GM12891 (cell line): Measurements from ENCODE around the gene SPAG16.

ENCODE experiments used
- POLR2A ChIP-seq: IDR thresholded peaks from 2 replicates; pipeline ENCODE4 v1.6.1; 2011; ENCODE audit warnings: low read depth, low read length, control low read depth
- POLR2AphosphoS5 ChIP-seq: IDR thresholded peaks from 2 replicates; pipeline ENCODE4 v1.6.1; 2011; ENCODE audit warnings: low read depth, low read length, control low read depth
- POU2F2 ChIP-seq: IDR thresholded peaks from 2 replicates; pipeline ENCODE4 v1.6.1; 2011; ENCODE audit warnings: low read depth, mild to moderate bottlenecking, control low read depth, low read length, moderate library complexity
- SPI1 ChIP-seq: IDR thresholded peaks from 2 replicates; pipeline ENCODE4 v1.6.1; 2011; ENCODE audit warnings: low read depth, low read length, control low read depth
- TAF1 ChIP-seq: IDR thresholded peaks from 2 replicates; pipeline ENCODE4 v1.6.1; 2011; ENCODE audit warnings: low read depth, low read length, control low read depth

DNA sequence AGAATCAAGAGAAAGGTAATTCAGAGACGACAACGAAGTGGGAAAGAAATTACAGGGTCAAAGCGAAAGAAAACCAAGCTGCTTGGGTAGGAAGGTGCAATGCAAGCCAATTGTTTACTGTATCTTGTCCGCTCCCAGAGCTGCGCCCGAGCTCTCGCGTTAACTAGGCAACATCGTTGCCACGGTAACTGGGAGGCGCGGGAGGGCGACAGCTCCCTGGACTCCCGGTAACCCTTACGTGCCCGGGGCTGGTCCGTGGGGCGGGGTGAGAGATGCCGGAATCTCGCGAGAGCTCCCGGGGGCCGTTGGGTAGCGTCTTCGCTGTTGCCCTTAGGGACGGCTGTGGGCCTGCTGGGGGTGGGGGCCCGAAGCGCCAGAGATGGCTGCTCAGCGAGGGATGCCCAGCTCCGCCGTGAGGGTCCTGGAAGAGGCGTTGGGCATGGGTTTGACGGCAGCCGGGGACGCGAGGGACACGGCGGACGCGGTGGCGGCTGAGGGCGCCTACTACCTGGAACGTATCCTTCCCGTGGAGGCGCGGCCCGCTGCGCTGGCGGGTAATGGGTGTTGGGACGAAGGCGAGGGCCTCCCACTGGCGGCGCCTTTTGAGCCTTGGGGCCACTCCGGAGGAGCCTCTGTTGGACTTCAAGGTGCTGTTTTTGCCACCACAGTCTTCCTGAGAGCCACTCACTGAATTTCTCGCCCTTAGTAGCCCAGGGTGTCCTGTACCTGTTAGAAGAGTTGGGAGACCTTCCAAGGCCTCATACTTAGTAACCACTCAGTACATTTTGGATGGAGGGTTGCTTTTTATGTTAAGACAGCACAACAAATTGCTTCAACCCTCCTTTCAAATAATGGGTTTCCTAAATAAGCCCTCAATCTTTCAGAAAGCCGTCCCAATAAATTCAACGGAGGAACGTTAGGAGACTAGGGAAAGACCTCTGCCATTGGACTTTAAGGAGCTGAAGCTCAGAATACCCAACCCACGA is at the start of gene SPAG16:
- TF ChIP-seq POLR2A (peak; percentile 58; the same call in 1 of the 2 replicates), SPI1 (no peak), TAF1 (no peak), POLR2AphosphoS5 (0 out of 2 replicates have a peak, but pooled peaks have one; percentile 38), POU2F2 (no peak; the same call in 1 of the 2 replicates)
